PC-3 (cell line): Measurements from ENCODE around the gene TNFRSF11A. TPM values are rescaled to one million over a fixed set of nuclear protein-coding genes. Genes with fewer than 3 reads are reported as not detected.

ENCODE experiments used
- ATAC-seq: fragments of 200-7000 bp; cut with Tn5 transposase; 2 replicates; pipeline ENCODE4 v1.9.1; 2020; ENCODE audit warnings: mild to moderate bottlenecking, moderate library complexity
- BruUV-seq: library from RNA; stranded (reverse); fragments of 400-500 nt; replicated peaks from 2 replicates; lab custom pipeline; 2021; lab: Mats Ljungman, UMichigan
- CTCF ChIA-PET: fragments of 300-600 bp; sonication (Branson Sonifier 250); formaldehyde crosslinking; loops from one replicate; lab custom pipeline; 2022; ENCODE audit warnings: antibody characterized with exemption; lab: Charles Lee
- POLR2A ChIA-PET: fragments of 300-600 bp; sonication (Branson Sonifier 250); formaldehyde crosslinking; loops from one replicate; lab custom pipeline; 2022; ENCODE audit warnings: antibody characterized with exemption; ENCODE audit not compliant: unreplicated experiment; lab: Charles Lee
- DNase-seq: peaks from one replicate; pipeline ENCODE4 v3.0.0-alpha.2; 2015
- H2AFZ ChIP-seq: fragments of 300-600 bp; sonication (generic); 2 replicates; pipeline ENCODE4 v1.6.0; 2016; ENCODE audit warnings: antibody characterized with exemption, low read length
- H3F3A ChIP-seq: fragments of 300-600 bp; sonication (generic); one replicate; pipeline ENCODE4 v1.6.0; 2017; ENCODE audit warnings: antibody characterized with exemption, low read length, control low read depth, mild to moderate bottlenecking; ENCODE audit not compliant: unreplicated experiment
- H3K27ac ChIP-seq: fragments of 300-600 bp; sonication (generic); 2 replicates; pipeline ENCODE4 v1.5.1; 2016; ENCODE audit warnings: mild to moderate bottlenecking, low read length
- H3K27me3 ChIP-seq: fragments of 300-600 bp; sonication (generic); 2 replicates; pipeline ENCODE4 v1.6.1; 2016; ENCODE audit warnings: low read length, mixed read lengths
- H3K36me3 ChIP-seq: fragments of 300-600 bp; sonication (generic); 2 replicates; pipeline ENCODE4 v1.6.1; 2016; ENCODE audit warnings: low read depth, mixed run types, low read length, mixed read lengths
- H3K4me1 ChIP-seq: fragments of 300-600 bp; sonication (generic); 2 replicates; pipeline ENCODE4 v1.5.1; 2016; ENCODE audit warnings: low read length; ENCODE audit not compliant: insufficient read depth
- H3K4me2 ChIP-seq: fragments of 300-600 bp; sonication (generic); 2 replicates; pipeline ENCODE4 v1.6.0; 2016; ENCODE audit warnings: low read length
- H3K4me3 ChIP-seq: fragments of 300-600 bp; sonication (generic); 2 replicates; pipeline ENCODE4 v1.5.1; 2016; ENCODE audit warnings: mild to moderate bottlenecking, low read length, mixed read lengths
- H3K79me2 ChIP-seq: fragments of 300-600 bp; sonication (generic); 2 replicates; pipeline ENCODE4 v1.6.1; 2017; ENCODE audit warnings: low read length, mixed read lengths
- H3K9ac ChIP-seq: fragments of 300-600 bp; sonication (generic); 2 replicates; pipeline ENCODE4 v1.6.0; 2016; ENCODE audit warnings: mild to moderate bottlenecking, low read length
- H3K9me2 ChIP-seq: fragments of 300-600 bp; sonication (generic); replicated peaks from 2 replicates; pipeline ENCODE4 v1.6.1; 2016; ENCODE audit warnings: mixed run types, low read length, mixed read lengths
- H3K9me3 ChIP-seq: fragments of 300-600 bp; sonication (generic); 2 replicates; pipeline ENCODE4 v1.6.1; 2016; ENCODE audit warnings: low read length, mixed read lengths
- H4K20me1 ChIP-seq: fragments of 300-600 bp; sonication (generic); 2 replicates; pipeline ENCODE4 v1.6.1; 2016; ENCODE audit warnings: low read length, mixed read lengths
- EZH2 ChIP-seq: fragments of 300-600 bp; sonication (generic); IDR thresholded peaks from one replicate; pipeline ENCODE4 v1.6.1; 2017; ENCODE audit warnings: antibody characterized with exemption, mild to moderate bottlenecking, low read length; ENCODE audit not compliant: unreplicated experiment
- EZH2phosphoT487 ChIP-seq: fragments of 300-600 bp; sonication (generic); IDR thresholded peaks from 2 replicates; pipeline ENCODE4 v1.6.1; 2018; ENCODE audit warnings: mild to moderate bottlenecking, antibody characterized with exemption, low read length, borderline replicate concordance
- intact Hi-C: fragments of 100-400 bp; cut with micrococcal nuclease; formaldehyde crosslinking; loops from 2 replicates; pipeline ENCODE4 v1.9.0; 2023
- total RNA-seq: library from RNA; depleted of rRNA; stranded (reverse); fragments of >200 nt; gene quantifications from 2 replicates; pipeline ENCODE4 v1.2.3, GENCODE V29; 2014
- TF ChIP-seq, protein P1 (sequence below): fragments of 300-600 bp; sonication (generic); conservative IDR thresholded peaks from 2 replicates; pipeline ENCODE4 v1.5.1; 2017; ENCODE audit warnings: antibody characterized with exemption, low read depth, mild to moderate bottlenecking, low read length

TNFRSF11A gene
- total RNA-seq, 1 experiment from 2014 or later, result 26.5 TPM

DNA sequence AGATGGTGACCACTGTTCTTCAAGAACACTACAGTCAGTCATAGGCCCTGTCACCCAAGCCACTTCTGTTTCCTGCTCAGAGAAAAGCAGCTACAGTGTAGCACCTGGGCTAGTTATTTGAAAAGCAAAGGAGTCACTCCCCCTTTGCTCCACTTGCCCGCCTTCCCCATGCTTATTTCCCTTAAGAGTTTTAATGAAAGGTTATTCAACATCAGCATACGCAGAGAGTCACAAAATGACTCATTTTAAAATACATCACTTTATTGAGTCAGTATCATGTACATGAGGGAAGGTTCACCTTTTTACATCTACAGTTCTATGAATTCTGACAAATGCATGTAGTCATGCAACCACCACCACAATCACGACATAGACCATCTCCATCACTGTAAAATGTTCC, 71.3 kb downstream of the TNFRSF11A start:
- peaks cover 3% of the 10 kb centered on the region for H3F3A ChIP-seq
- no peak overlapping the region for H2AFZ ChIP-seq
- H3K9me2 ChIP-seq, result no peaks in the 10 kb centered on the region
- no peaks in the 10 kb centered on the region for H3K27me3 ChIP-seq
- TF ChIP-seq EZH2 (no peak), EZH2phosphoT487 (no peak)
- TF ChIP-seq, protein P1, sequence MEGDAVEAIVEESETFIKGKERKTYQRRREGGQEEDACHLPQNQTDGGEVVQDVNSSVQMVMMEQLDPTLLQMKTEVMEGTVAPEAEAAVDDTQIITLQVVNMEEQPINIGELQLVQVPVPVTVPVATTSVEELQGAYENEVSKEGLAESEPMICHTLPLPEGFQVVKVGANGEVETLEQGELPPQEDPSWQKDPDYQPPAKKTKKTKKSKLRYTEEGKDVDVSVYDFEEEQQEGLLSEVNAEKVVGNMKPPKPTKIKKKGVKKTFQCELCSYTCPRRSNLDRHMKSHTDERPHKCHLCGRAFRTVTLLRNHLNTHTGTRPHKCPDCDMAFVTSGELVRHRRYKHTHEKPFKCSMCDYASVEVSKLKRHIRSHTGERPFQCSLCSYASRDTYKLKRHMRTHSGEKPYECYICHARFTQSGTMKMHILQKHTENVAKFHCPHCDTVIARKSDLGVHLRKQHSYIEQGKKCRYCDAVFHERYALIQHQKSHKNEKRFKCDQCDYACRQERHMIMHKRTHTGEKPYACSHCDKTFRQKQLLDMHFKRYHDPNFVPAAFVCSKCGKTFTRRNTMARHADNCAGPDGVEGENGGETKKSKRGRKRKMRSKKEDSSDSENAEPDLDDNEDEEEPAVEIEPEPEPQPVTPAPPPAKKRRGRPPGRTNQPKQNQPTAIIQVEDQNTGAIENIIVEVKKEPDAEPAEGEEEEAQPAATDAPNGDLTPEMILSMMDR, result no peak
- H3K4me2 ChIP-seq, result peak overlapping the region; percentile 22; the same call in 1 of the 2 replicates
- intact Hi-C loops, result loop anchor here (5.0 kb wide), 1 partner anchor 114 kb away; no protein-coding TSS in a partner anchor
- ATAC-seq (peak; percentile 12), DNase-seq (peak; percentile 68)
- no peaks in the 10 kb centered on the region for H3K79me2 ChIP-seq
- H3K9me3 ChIP-seq, result no peaks in the 10 kb centered on the region
- POLR2A ChIA-PET, result no interaction called here
- H3K27ac ChIP-seq, result peak overlapping the region; percentile 75
- no peak overlapping the region for H3K4me3 ChIP-seq
- H3K4me1 ChIP-seq, result peaks cover 39% of the 10 kb centered on the region
- H3K9ac ChIP-seq, result peak overlapping the region; percentile 26; the same call in 1 of the 2 replicates
- H4K20me1 ChIP-seq, result no peaks in the 10 kb centered on the region
- CTCF ChIA-PET, result no interaction called here
- H3K36me3 ChIP-seq, result no peaks in the 10 kb centered on the region
- no TSS peak for BruUV-seq

DNA sequence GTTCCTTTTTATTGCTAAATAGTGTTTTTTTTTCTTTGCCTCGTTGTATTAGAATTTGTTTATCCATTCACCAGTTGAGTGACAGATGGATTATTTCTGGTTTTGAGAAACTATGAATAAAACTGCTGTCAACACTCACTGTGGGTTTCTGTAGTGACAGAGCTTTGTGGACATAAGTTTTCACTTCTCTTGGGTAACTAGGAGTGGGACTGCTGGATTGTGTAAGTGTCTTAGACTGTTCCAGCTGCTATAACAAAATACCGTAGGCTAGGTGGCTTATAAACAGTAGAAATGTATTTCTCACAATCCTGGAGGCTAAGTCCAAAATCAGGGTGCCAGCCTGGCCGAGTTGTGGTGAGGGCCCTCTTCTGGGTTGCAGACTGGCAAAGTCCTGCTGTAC, 71.9 kb downstream of the TNFRSF11A start:
- Histone ChIP-seq H3K36me3 (no peaks in the 10 kb centered on the region), H3K4me3 (no peak overlapping the region), H3K9me2 (no peaks in the 10 kb centered on the region), H3K79me2 (no peaks in the 10 kb centered on the region), H3K4me2 (no peak overlapping the region), H3K27me3 (no peaks in the 10 kb centered on the region), H3F3A (peaks cover 3% of the 10 kb centered on the region), H2AFZ (no peak overlapping the region), H3K9ac (peak overlapping the region; percentile 8; the same call in 1 of the 2 replicates), H3K27ac (peak overlapping the region; percentile 62), H3K9me3 (no peaks in the 10 kb centered on the region), H4K20me1 (no peaks in the 10 kb centered on the region), H3K4me1 (peaks cover 39% of the 10 kb centered on the region)
- no peak for ATAC-seq
- intact Hi-C loops, result loop anchor here (5.0 kb wide), 1 partner anchor 115 kb away; no protein-coding TSS in a partner anchor
- TF ChIP-seq, protein P1, result no peak
- TF ChIP-seq EZH2, result no peak
- ChIA-PET CTCF (no interaction called here), POLR2A (no interaction called here)
- DNase-seq, result no peak
- BruUV-seq, result no TSS peak

DNA sequence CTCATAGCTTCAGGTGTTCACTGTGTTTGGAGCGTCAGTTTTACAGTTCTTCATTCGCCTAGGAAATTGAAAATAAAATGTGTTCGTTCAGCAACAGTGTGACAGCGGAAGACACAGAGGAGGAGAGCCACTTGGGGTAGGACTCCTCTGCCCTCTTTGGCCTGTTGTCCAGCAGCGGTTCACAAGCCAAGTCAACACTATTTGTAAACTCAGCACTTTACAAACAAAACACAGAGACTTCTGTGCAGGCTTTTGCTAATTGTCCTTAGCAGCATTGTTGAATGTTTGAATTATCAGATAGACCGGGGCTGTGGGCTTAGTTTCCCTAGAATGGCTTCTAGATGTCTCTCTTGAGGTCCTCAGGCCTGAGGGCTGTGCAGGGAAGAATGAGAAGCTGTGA, 73.2 kb downstream of the TNFRSF11A start:
- DNase-seq, result no peak

More for the DNA sequence above, 73.2 kb downstream of the TNFRSF11A start:
- no peaks in the 10 kb centered on the region for H3K36me3 ChIP-seq
- peaks cover 3% of the 10 kb centered on the region for H3F3A ChIP-seq
- H4K20me1 ChIP-seq, result no peaks in the 10 kb centered on the region
- POLR2A ChIA-PET, result no interaction called here
- no peak overlapping the region for H3K4me3 ChIP-seq
- no peaks in the 10 kb centered on the region for H3K79me2 ChIP-seq
- no peaks in the 10 kb centered on the region for H3K9me2 ChIP-seq
- H3K4me2 ChIP-seq, result no peak overlapping the region
- H3K9me3 ChIP-seq, result no peaks in the 10 kb centered on the region
- no peak overlapping the region for H2AFZ ChIP-seq
- H3K27me3 ChIP-seq, result no peaks in the 10 kb centered on the region
- intact Hi-C loops, result loop anchor here (5.0 kb wide), 1 partner anchor 116 kb away; no protein-coding TSS in a partner anchor
- BruUV-seq, result no TSS peak
- ATAC-seq, result no peak
- H3K4me1 ChIP-seq, result peaks cover 39% of the 10 kb centered on the region
- H3K9ac ChIP-seq, result no peak overlapping the region
- TF ChIP-seq EZH2, result no peak
- TF ChIP-seq EZH2phosphoT487, result no peak
- TF ChIP-seq, protein P1, result no peak
- CTCF ChIA-PET, result no interaction called here
- no peak overlapping the region for H3K27ac ChIP-seq
